HepG2 (cell line): ENCODE results near the gene SLC22A31. TPM values are rescaled to one million over a fixed set of nuclear protein-coding genes. Genes with fewer than 3 reads are reported as not detected.

ENCODE experiments used
- AFF4 ChIP-seq: sonication (generic); formaldehyde crosslinking; IDR thresholded peaks from 2 replicates; pipeline ENCODE4 v1.4.0; 2020; ENCODE audit warnings: missing genetic modification reagents
- EEA1 ChIP-seq: sonication (generic); formaldehyde crosslinking; IDR thresholded peaks from 2 replicates; pipeline ENCODE4 v1.5.1; 2020; ENCODE audit warnings: mild to moderate bottlenecking, missing genetic modification reagents, borderline replicate concordance
- LRRFIP1 ChIP-seq: sonication (generic); formaldehyde crosslinking; conservative IDR thresholded peaks from 2 replicates; pipeline ENCODE4 v1.4.0; 2020; ENCODE audit warnings: missing genetic modification reagents
- NFKB2 ChIP-seq: sonication (generic); formaldehyde crosslinking; IDR thresholded peaks from 2 replicates; pipeline ENCODE4 v1.4.0; 2020; ENCODE audit warnings: missing genetic modification reagents, borderline replicate concordance
- SIX4 ChIP-seq: sonication (generic); formaldehyde crosslinking; IDR thresholded peaks from 2 replicates; pipeline ENCODE4 v1.4.0; 2020; ENCODE audit warnings: missing genetic modification reagents
- ZBTB10 ChIP-seq: sonication (generic); formaldehyde crosslinking; IDR thresholded peaks from 2 replicates; pipeline ENCODE4 v1.4.0; 2020; ENCODE audit warnings: missing genetic modification reagents, borderline replicate concordance
- ZBTB34 ChIP-seq: sonication (generic); formaldehyde crosslinking; IDR thresholded peaks from 2 replicates; pipeline ENCODE4 v1.8.0; 2022; ENCODE audit warnings: mild to moderate bottlenecking, missing genetic modification reagents
- ZNF280D ChIP-seq: sonication (generic); formaldehyde crosslinking; IDR thresholded peaks from 2 replicates; pipeline ENCODE4 v1.5.1; 2020; ENCODE audit warnings: mild to moderate bottlenecking, missing genetic modification reagents
- ZNF34 ChIP-seq: sonication (generic); formaldehyde crosslinking; IDR thresholded peaks from 2 replicates; pipeline ENCODE4 v1.4.0; 2020; ENCODE audit warnings: mild to moderate bottlenecking, missing genetic modification reagents, borderline replicate concordance
- ZNF562 ChIP-seq: sonication (generic); formaldehyde crosslinking; IDR thresholded peaks from 2 replicates; pipeline ENCODE4 v1.8.0; 2022; ENCODE audit warnings: missing genetic modification reagents, borderline replicate concordance
- ZNF800 ChIP-seq: sonication (generic); formaldehyde crosslinking; IDR thresholded peaks from 2 replicates; pipeline ENCODE4 v1.4.0; 2020; ENCODE audit warnings: missing genetic modification reagents
- polyA plus RNA-seq, 8 experiments: library from polyadenylated mRNA; depleted of rRNA in 3 of 8; stranded (reverse) in 7 of 8; unstranded in 1 of 8; fragments of >200 nt; fragmentation: Illumina TruSeq in 4 of 8; extraction: Trizol in 4 of 8; gene quantifications; 2 replicates each; pipeline versions ENCODE4 v1.2.1 to v1.2.3, GENCODE V29; 2011 to 2016; ENCODE audit warnings: low read depth in 4 of 8, missing spikeins in 1 of 8, mixed read lengths in 1 of 8; ENCODE audit not compliant: insufficient read depth in 1 of 8
- total RNA-seq, 5 experiments: library from RNA; depleted of rRNA; stranded (reverse); fragments of >200 nt; fragmentation: Illumina TruSeq; extraction: Trizol; gene quantifications; 2 replicates each; pipeline ENCODE4 v1.2.3, GENCODE V29; 2016; ENCODE audit warnings: low read depth in 1 of 5

Gene SLC22A31
- total and polyA plus RNA-seq, 2 of the 13 experiments (the other 11 are each of a cell fraction or from before 2014, with no cell fraction given): 67.3 to 83.3 TPM

- TF ChIP-seq LRRFIP1 (no peak), ZBTB34 (CRISPR knock-in tag) (0 out of 2 replicates have a peak, but pooled peaks have one; percentile 21), EEA1 (peak; percentile 27; the same call in 1 of the 2 replicates), ZBTB10 (CRISPR knock-in tag) (0 out of 2 replicates have a peak, but pooled peaks have one; percentile 12), ZNF280D (peak; percentile 41; the same call in 1 of the 2 replicates), ZNF34 (CRISPR knock-in tag) (0 out of 2 replicates have a peak, but pooled peaks have one; percentile 65), ZNF562 (no peak), ZNF800 (CRISPR knock-in tag) (peak; percentile 43), AFF4 (no peak), NFKB2 (no peak), SIX4 (CRISPR knock-in tag) (no peak)
Observed at GRCh38 chr16:89200124-89200849, at the start of gene SLC22A31 (continued).
